Neural cell (in vitro differentiated cells): Measurements from ENCODE around the gene FBXO38. TPM values are rescaled to one million over a fixed set of nuclear protein-coding genes. Genes with fewer than 3 reads are reported as not detected.

Experiments used
- H2AFZ ChIP-seq: fragments of 200-600, 300-800 bp; sonication (generic), shearing (Covaris generic); 2 replicates; pipeline ENCODE4 v1.6.0; 2014; ENCODE audit warnings: low read depth, mild to moderate bottlenecking, antibody characterized with exemption, low read length, moderate library complexity
- H3F3A ChIP-seq: fragments of 200-600 bp; shearing (Covaris generic); 2 replicates; pipeline ENCODE4 v1.6.1; 2016; ENCODE audit warnings: mild to moderate bottlenecking, moderate library complexity, mixed read lengths, antibody characterized with exemption, low read length; ENCODE audit not compliant: insufficient read depth, poor library complexity, severe bottlenecking
- H3K27ac ChIP-seq: fragments of 200-600, 300-800 bp; sonication (generic), shearing (Covaris generic); 2 replicates; pipeline ENCODE4 v1.5.1; 2014; ENCODE audit warnings: mild to moderate bottlenecking, low read length, moderate library complexity
- H3K27me3 ChIP-seq: fragments of 300-800, 200-600 bp; sonication (generic), shearing (Covaris generic); 2 replicates; pipeline ENCODE4 v1.6.0; 2014; ENCODE audit warnings: mild to moderate bottlenecking, low read depth, low read length, moderate library complexity; ENCODE audit not compliant: insufficient read depth
- H3K36me3 ChIP-seq: fragments of 300-800, 200-600 bp; sonication (generic), shearing (Covaris generic); 2 replicates; pipeline ENCODE4 v1.5.1; 2014; ENCODE audit warnings: mild to moderate bottlenecking, antibody characterized with exemption, low read length, moderate library complexity; ENCODE audit not compliant: insufficient read depth
- H3K4me2 ChIP-seq: fragments of 300-800, 200-600 bp; sonication (generic), shearing (Covaris generic); 2 replicates; pipeline ENCODE4 v1.6.0; 2014; ENCODE audit warnings: mild to moderate bottlenecking, low read length
- H3K4me3 ChIP-seq: fragments of 300-800, 200-600 bp; sonication (generic), shearing (Covaris generic); 2 replicates; pipeline ENCODE4 v1.5.1; 2014; ENCODE audit warnings: mild to moderate bottlenecking, low read length, moderate library complexity
- H3K79me2 ChIP-seq: fragments of 200-600 bp; shearing (Covaris generic); replicated peaks from 2 replicates; pipeline ENCODE4 v1.6.0; 2014; ENCODE audit warnings: mild to moderate bottlenecking, low read length, moderate library complexity; ENCODE audit not compliant: insufficient read depth
- H3K9ac ChIP-seq: fragments of 300-800, 200-600 bp; sonication (generic), shearing (Covaris generic); 2 replicates; pipeline ENCODE4 v1.6.1; 2016; ENCODE audit warnings: mild to moderate bottlenecking, low read length, mixed read lengths
- H3K9me2 ChIP-seq: fragments of 200-600 bp; shearing (Covaris generic); 2 replicates; pipeline ENCODE4 v1.6.1; 2016; ENCODE audit warnings: mild to moderate bottlenecking, low read length, mixed read lengths; ENCODE audit not compliant: insufficient read depth
- H3K9me3 ChIP-seq: fragments of 200-600, 300-800 bp; sonication (generic), shearing (Covaris generic); 2 replicates; pipeline ENCODE4 v1.6.1; 2016; ENCODE audit warnings: mild to moderate bottlenecking, mixed run types, low read length, moderate library complexity, mixed read lengths
- H4K20me1 ChIP-seq: fragments of 200-600 bp; shearing (Covaris generic); 2 replicates; pipeline ENCODE4 v1.6.1; 2016; ENCODE audit warnings: mild to moderate bottlenecking, mixed run types; ENCODE audit not compliant: insufficient read depth
- CTCF ChIP-seq: fragments of 450-650 bp; IDR thresholded peaks from 2 replicates; pipeline ENCODE4 v1.5.1; 2014; ENCODE audit warnings: antibody characterized with exemption, mild to moderate bottlenecking, moderate library complexity; ENCODE audit not compliant: poor library complexity, severe bottlenecking
- EP300 ChIP-seq: fragments of 450-650 bp; conservative IDR thresholded peaks from 2 replicates; pipeline ENCODE4 v1.6.1; 2014; ENCODE audit warnings: antibody characterized with exemption, mild to moderate bottlenecking, moderate library complexity; ENCODE audit not compliant: poor library complexity, severe bottlenecking
- EZH2 ChIP-seq: fragments of 200-600, 300-800 bp; shearing (Covaris generic), sonication (generic); IDR thresholded peaks from 2 replicates; pipeline ENCODE4 v1.6.1; 2014; ENCODE audit warnings: antibody characterized with exemption, low read length, borderline replicate concordance, mild to moderate bottlenecking; ENCODE audit not compliant: insufficient read depth, poor library complexity, severe bottlenecking
- MXI1 ChIP-seq: fragments of 450-650 bp; conservative IDR thresholded peaks from 2 replicates; pipeline ENCODE4 v1.6.1; 2014; ENCODE audit warnings: antibody characterized with exemption, mild to moderate bottlenecking; ENCODE audit not compliant: poor library complexity, severe bottlenecking
- POLR2AphosphoS5 ChIP-seq: IDR thresholded peaks from 2 replicates; pipeline ENCODE4 v1.6.1; 2012
- RAD21 ChIP-seq: fragments of 450-650 bp; conservative IDR thresholded peaks from 2 replicates; pipeline ENCODE4 v1.6.1; 2014; ENCODE audit warnings: antibody characterized with exemption, mild to moderate bottlenecking, moderate library complexity
- REST ChIP-seq: IDR thresholded peaks from 2 replicates; pipeline ENCODE4 v1.6.1; 2012; ENCODE audit warnings: borderline replicate concordance
- SMC3 ChIP-seq: fragments of 450-650 bp; conservative IDR thresholded peaks from 2 replicates; pipeline ENCODE4 v1.6.1; 2014; ENCODE audit warnings: antibody characterized with exemption, mild to moderate bottlenecking, moderate library complexity; ENCODE audit not compliant: poor library complexity
- TAF1 ChIP-seq: IDR thresholded peaks from 2 replicates; pipeline ENCODE4 v1.6.1; 2012; ENCODE audit warnings: low read depth
- polyA plus RNA-seq: library from polyadenylated mRNA; depleted of rRNA; stranded (reverse); fragments of >200 nt; gene quantifications from 2 replicates; pipeline ENCODE4 v1.2.3, GENCODE V29; 2014

Gene FBXO38
- polyA plus RNA-seq, 1 donor from 2014 or later, result 69.1 TPM

- H3K9me2 ChIP-seq, result no peaks in the 10 kb centered on the region
- no peaks in the 10 kb centered on the region for H3K27me3 ChIP-seq
- H3F3A ChIP-seq, result no peaks in the 10 kb centered on the region
- H3K27ac ChIP-seq, result no peak overlapping the region
- no peak overlapping the region for H2AFZ ChIP-seq
- H3K9me3 ChIP-seq, result no peaks in the 10 kb centered on the region
- no peak overlapping the region for H3K4me2 ChIP-seq
- TF ChIP-seq REST, result no peak
- TF ChIP-seq POLR2AphosphoS5, result no peak
- TF ChIP-seq EP300, result no peak
- TF ChIP-seq CTCF, result no peak
- TF ChIP-seq RAD21, result no peak
- no peak for TF ChIP-seq EZH2
- no peak for TF ChIP-seq MXI1
- no peak for TF ChIP-seq TAF1
- no peak for TF ChIP-seq SMC3
- no peaks in the 10 kb centered on the region for H3K36me3 ChIP-seq
- H3K9ac ChIP-seq, result no peak overlapping the region
- H3K4me3 ChIP-seq, result no peak overlapping the region
- H4K20me1 ChIP-seq, result no peaks in the 10 kb centered on the region
- no peaks in the 10 kb centered on the region for H3K79me2 ChIP-seq
Observed at GRCh38 chr5:148446611-148447010, 62.9 kb downstream of the FBXO38 start.

DNA sequence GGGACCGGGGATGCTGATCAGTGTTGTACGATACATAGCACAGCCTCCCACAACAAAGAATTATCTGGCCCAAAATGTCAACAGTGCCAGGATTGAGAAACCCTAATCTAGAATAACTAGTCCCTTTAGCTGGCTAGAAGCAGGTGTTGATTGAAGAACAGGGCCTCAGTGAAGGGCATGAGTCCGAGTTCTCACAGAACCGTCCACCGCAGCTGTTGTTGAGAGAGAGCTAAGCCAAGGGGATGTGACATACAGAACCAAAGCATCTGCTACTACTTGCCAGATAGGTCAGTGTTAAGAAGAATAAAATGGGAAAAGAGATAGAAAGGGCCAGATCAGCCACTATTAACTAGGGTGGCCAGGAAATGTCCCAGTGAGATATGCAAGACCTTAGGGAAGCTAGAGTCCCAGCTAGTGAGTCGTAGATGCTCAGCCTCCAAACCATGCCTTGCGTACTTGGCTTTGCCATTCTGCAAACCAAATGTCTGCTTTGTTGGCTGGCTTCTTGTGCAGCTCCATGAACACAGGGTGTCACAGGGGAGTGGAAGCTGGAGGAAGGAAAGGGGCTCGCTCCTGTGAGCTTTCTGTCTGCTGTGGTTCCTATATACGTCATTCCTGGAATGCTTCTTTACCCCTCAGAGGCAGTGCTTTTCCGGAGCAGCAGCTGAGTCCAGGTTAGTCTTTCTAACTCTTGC is 68.9 kb downstream of the FBXO38 start:
- H2AFZ ChIP-seq, result no peak overlapping the region
- H3K9me3 ChIP-seq, result no peaks in the 10 kb centered on the region
- TF ChIP-seq RAD21, result no peak
- no peak for TF ChIP-seq MXI1
- TF ChIP-seq REST, result no peak
- no peak for TF ChIP-seq CTCF
- TF ChIP-seq EP300, result no peak
- TF ChIP-seq POLR2AphosphoS5, result no peak

More for the DNA sequence above, 68.9 kb downstream of the FBXO38 start:
- no peak overlapping the region for H3K27ac ChIP-seq
- no peak overlapping the region for H3K4me3 ChIP-seq
- H3K4me2 ChIP-seq, result no peak overlapping the region
- no peaks in the 10 kb centered on the region for H3K79me2 ChIP-seq
- no peaks in the 10 kb centered on the region for H4K20me1 ChIP-seq
- H3K9me2 ChIP-seq, result no peaks in the 10 kb centered on the region
- no peaks in the 10 kb centered on the region for H3K27me3 ChIP-seq
- H3K9ac ChIP-seq, result no peak overlapping the region
- H3F3A ChIP-seq, result no peaks in the 10 kb centered on the region
- H3K36me3 ChIP-seq, result no peaks in the 10 kb centered on the region
